GM19467 (cell line): ENCODE results near the gene AKNAD1.

Experiments used
- ATAC-seq: cut with Tn5 transposase; IDR thresholded peaks from one replicate; pipeline ENCODE4 v1.9.1; 2021; ENCODE audit warnings: mild to moderate bottlenecking, moderate library complexity; ENCODE audit not compliant: unreplicated experiment

AKNAD1 gene

GRCh38 chr1:108865316-108865910, 8.5 kb upstream of the AKNAD1 start:
- ATAC-seq, result no peak

GRCh38 chr1:108863984-108864383, 7.1 kb upstream of the AKNAD1 start:
- no peak for ATAC-seq

- no peak for ATAC-seq
Measured at GRCh38 chr1:108862698-108863477, 6.0 kb upstream of the AKNAD1 start.

- no peak for ATAC-seq
Measured at GRCh38 chr1:108862017-108862610, 5.2 kb upstream of the AKNAD1 start.

- ATAC-seq, result no peak
Measured at GRCh38 chr1:108861566-108861965, 4.7 kb upstream of the AKNAD1 start.

GRCh38 chr1:108860190-108860907, 3.5 kb upstream of the AKNAD1 start:
- ATAC-seq, result no peak

GRCh38 chr1:108858230-108858950, 1.5 kb upstream of the AKNAD1 start:
- no peak for ATAC-seq

- no peak for ATAC-seq
Measured at GRCh38 chr1:108854221-108855019, 2.5 kb downstream of the AKNAD1 start.

GRCh38 chr1:108852221-108852975, 4.5 kb downstream of the AKNAD1 start:
- no peak for ATAC-seq

- ATAC-seq, result no peak
Measured at GRCh38 chr1:108851567-108851966, 5.3 kb downstream of the AKNAD1 start.

GRCh38 chr1:108850929-108851328, 6.0 kb downstream of the AKNAD1 start:
- no peak for ATAC-seq

GRCh38 chr1:108848806-108849205, 8.1 kb downstream of the AKNAD1 start:
- no peak for ATAC-seq

- ATAC-seq, result no peak
Measured at GRCh38 chr1:108847494-108847893, 9.4 kb downstream of the AKNAD1 start.

GRCh38 chr1:108845991-108846390, 10.9 kb downstream of the AKNAD1 start:
- ATAC-seq, result no peak

- ATAC-seq, result no peak
Measured at GRCh38 chr1:108845446-108845845, 11.4 kb downstream of the AKNAD1 start.

- ATAC-seq, result no peak
Measured at GRCh38 chr1:108843390-108844137, 13.3 kb downstream of the AKNAD1 start.

GRCh38 chr1:108842525-108843181, 14.2 kb downstream of the AKNAD1 start:
- no peak for ATAC-seq

GRCh38 chr1:108841703-108842102, 15.2 kb downstream of the AKNAD1 start:
- no peak for ATAC-seq
